HFF-Myc (cell line): Measurements from ENCODE around the gene SNX3.

Source experiments
- DNase-seq: peaks from one replicate; pipeline ENCODE4 v3.0.0-alpha.2; 2011; ENCODE audit warnings: low read depth; ENCODE audit errors: extremely low read depth
- H3K4me3 ChIP-seq: replicated peaks from 2 replicates; pipeline ENCODE4 v1.5.1; 2011; ENCODE audit warnings: low read depth, mild to moderate bottlenecking, control low read depth, low read length
- CTCF ChIP-seq: IDR thresholded peaks from 2 replicates; pipeline ENCODE4 v1.5.1; 2012; ENCODE audit warnings: mild to moderate bottlenecking, low read depth, low read length, control low read depth; ENCODE audit errors: missing control alignments

The SNX3 gene

GRCh38 chr6:108195209-108195608, 65.6 kb downstream of the SNX3 start:
- H3K4me3 ChIP-seq = no peak overlapping the region
- no peak for TF ChIP-seq CTCF
- DNase-seq = no peak

GRCh38 chr6:108194503-108194902, 66.3 kb downstream of the SNX3 start:
- no peak for TF ChIP-seq CTCF
- DNase-seq = no peak
- no peak overlapping the region for H3K4me3 ChIP-seq

GRCh38 chr6:108193835-108194234, 67.0 kb downstream of the SNX3 start:
- DNase-seq = no peak

GRCh38 chr6:108193131-108193530, 67.7 kb downstream of the SNX3 start:
- no peak for DNase-seq
- no peak for TF ChIP-seq CTCF
- H3K4me3 ChIP-seq = no peak overlapping the region

More at GRCh38 chr6:108193835-108194234, 67.0 kb downstream of the SNX3 start:
- H3K4me3 ChIP-seq = no peak overlapping the region
- no peak for TF ChIP-seq CTCF

- TF ChIP-seq CTCF = no peak
- H3K4me3 ChIP-seq = no peak overlapping the region
- DNase-seq = no peak
Measured at GRCh38 chr6:108187519-108187918, 73.3 kb downstream of the SNX3 start.

GRCh38 chr6:108186226-108186625, 74.6 kb downstream of the SNX3 start:
- DNase-seq = no peak
- no peak overlapping the region for H3K4me3 ChIP-seq
- TF ChIP-seq CTCF = no peak

- no peak for DNase-seq
- no peak overlapping the region for H3K4me3 ChIP-seq
Measured at GRCh38 chr6:108180776-108181175, 80.1 kb downstream of the SNX3 start.

More at GRCh38 chr6:108180776-108181175, 80.1 kb downstream of the SNX3 start:
- no peak for TF ChIP-seq CTCF
